Trophoblast cell (in vitro differentiated cells and primary cell): ENCODE measurements around the gene PHPT1.

Source experiments
- DNase-seq, 2 donors: peaks; one replicate each; pipeline ENCODE4 v3.0.0-alpha.2; 2016
- H2AFZ ChIP-seq: 2 replicates; pipeline ENCODE4 v1.6.1; 2013; ENCODE audit warnings: low read length, moderate library complexity, mild to moderate bottlenecking; ENCODE audit not compliant: insufficient read depth, poor library complexity
- H2AK5ac ChIP-seq: 2 replicates; pipeline ENCODE4 v1.6.1; 2013; ENCODE audit warnings: mild to moderate bottlenecking, low read length
- H2BK120ac ChIP-seq: 2 replicates; pipeline ENCODE4 v1.6.1; 2013; ENCODE audit warnings: low read length, mild to moderate bottlenecking, moderate library complexity; ENCODE audit not compliant: insufficient read depth, poor library complexity
- H2BK12ac ChIP-seq: 2 replicates; pipeline ENCODE4 v1.6.1; 2013; ENCODE audit warnings: mild to moderate bottlenecking, low read length, moderate library complexity
- H2BK5ac ChIP-seq: 2 replicates; pipeline ENCODE4 v1.6.1; 2013; ENCODE audit warnings: low read length, low read depth, moderate library complexity, mild to moderate bottlenecking; ENCODE audit not compliant: poor library complexity
- H3K14ac ChIP-seq: 2 replicates; pipeline ENCODE4 v1.6.1; 2013; ENCODE audit warnings: mild to moderate bottlenecking, low read length
- H3K18ac ChIP-seq: 2 replicates; pipeline ENCODE4 v1.6.1; 2013; ENCODE audit warnings: mild to moderate bottlenecking, low read length
- H3K23ac ChIP-seq: 2 replicates; pipeline ENCODE4 v1.6.1; 2013; ENCODE audit warnings: low read length
- H3K27ac ChIP-seq: 2 replicates; pipeline ENCODE4 v1.5.1; 2013; ENCODE audit warnings: low read depth, mild to moderate bottlenecking, inconsistent platforms, low read length, moderate library complexity
- H3K27me3 ChIP-seq: 2 replicates; pipeline ENCODE4 v1.6.1; 2013; ENCODE audit warnings: inconsistent platforms, mild to moderate bottlenecking, low read length, moderate library complexity; ENCODE audit not compliant: insufficient read depth
- H3K36me3 ChIP-seq, 2 experiments: 1 replicate in 1 of 2; 2 replicates in 1 of 2; pipeline ENCODE4 v1.6.1; 2013; ENCODE audit warnings: low read length in 2 of 2, mild to moderate bottlenecking in 2 of 2, moderate library complexity in 1 of 2; ENCODE audit not compliant: insufficient read depth in 2 of 2, control insufficient read depth in 1 of 2
- H3K4ac ChIP-seq: 2 replicates; pipeline ENCODE4 v1.6.1; 2013; ENCODE audit warnings: low read depth, mild to moderate bottlenecking, low read length, moderate library complexity
- H3K4me1 ChIP-seq, 2 experiments: 1 replicate in 1 of 2; 2 replicates in 1 of 2; pipeline ENCODE4 v1.6.1; 2013; ENCODE audit warnings: low read length in 2 of 2, mild to moderate bottlenecking in 2 of 2, moderate library complexity in 1 of 2; ENCODE audit not compliant: insufficient read depth in 2 of 2, control insufficient read depth in 1 of 2
- H3K4me2 ChIP-seq: 2 replicates; pipeline ENCODE4 v1.6.1; 2013; ENCODE audit warnings: inconsistent platforms, mild to moderate bottlenecking, low read length, moderate library complexity
- H3K4me3 ChIP-seq: 2 replicates; pipeline ENCODE4 v1.5.1; 2013; ENCODE audit warnings: mild to moderate bottlenecking, low read depth, low read length, inconsistent platforms
- H3K79me1 ChIP-seq: one replicate; pipeline ENCODE4 v1.6.1; 2013; ENCODE audit warnings: low read length
- H3K79me2 ChIP-seq: 2 replicates; pipeline ENCODE4 v1.6.1; 2013; ENCODE audit warnings: low read length, mild to moderate bottlenecking; ENCODE audit not compliant: control insufficient read depth, insufficient read depth, poor library complexity
- H3K9ac ChIP-seq: 2 replicates; pipeline ENCODE4 v1.6.1; 2013; ENCODE audit warnings: mild to moderate bottlenecking, low read length
- H3K9me3 ChIP-seq: 2 replicates; pipeline ENCODE4 v1.6.1; 2013; ENCODE audit warnings: low read depth, mild to moderate bottlenecking, control low read depth, inconsistent platforms, low read length; ENCODE audit not compliant: insufficient read depth
- H4K12ac ChIP-seq: 2 replicates; pipeline ENCODE4 v1.6.1; 2013; ENCODE audit warnings: low read depth, mild to moderate bottlenecking, low read length, moderate library complexity
- H4K8ac ChIP-seq: 2 replicates; pipeline ENCODE4 v1.6.1; 2013; ENCODE audit warnings: low read depth, mild to moderate bottlenecking, low read length, moderate library complexity
- H4K91ac ChIP-seq: one replicate; pipeline ENCODE4 v1.6.1; 2013; ENCODE audit warnings: low read depth, mild to moderate bottlenecking, low read length, moderate library complexity
- WGBS: extraction: QIAGEN DNeasy Blood & Tissue Kit; methylation state at CpG from one replicate; pipeline ENCODE4 v1.1.7; 2013; ENCODE audit warnings: missing lambda C conversion rate; ENCODE audit not compliant: insufficient read length, insufficient coverage; ENCODE audit errors: extremely low coverage; 5-methylcytosine and 5-hydroxymethylcytosine counted together

Gene PHPT1

DNA sequence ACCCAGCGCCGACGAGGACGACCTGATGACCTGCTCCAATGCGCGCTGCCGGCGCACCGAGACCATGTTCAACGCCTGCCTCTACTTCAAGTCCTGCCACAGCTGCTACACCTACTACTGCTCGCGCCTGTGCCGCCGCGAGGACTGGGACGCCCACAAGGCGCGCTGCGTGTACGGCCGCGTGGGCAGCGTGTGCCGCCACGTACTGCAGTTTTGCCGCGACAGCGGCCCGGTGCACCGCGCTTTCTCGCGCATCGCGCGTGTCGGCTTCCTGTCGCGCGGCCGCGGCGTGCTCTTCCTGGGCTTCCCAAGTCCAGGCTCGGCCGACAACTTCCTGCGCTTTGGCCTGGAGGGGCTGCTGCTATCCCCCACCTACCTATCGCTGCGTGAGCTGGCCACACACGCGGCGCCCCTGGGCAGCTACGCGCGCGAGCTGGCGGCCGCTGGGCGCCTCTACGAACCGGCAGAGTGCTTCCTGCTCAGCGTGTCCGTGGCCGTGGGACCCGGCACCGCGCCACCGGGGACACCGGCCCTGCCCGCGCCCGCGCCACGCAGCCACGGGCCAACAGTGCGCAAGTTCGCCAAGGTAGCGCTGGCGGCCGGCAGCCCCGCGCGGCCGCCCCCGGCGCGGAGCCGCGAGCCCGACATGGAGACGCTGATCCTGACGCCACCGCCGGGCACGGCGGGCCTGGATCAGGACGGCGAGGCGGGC is 2.7 kb upstream of the PHPT1 start:
- Histone ChIP-seq H2BK12ac (no peak overlapping the region), H3K79me2 (peaks cover 9% of the 10 kb centered on the region), H4K8ac (peak overlapping the region; percentile 23), H3K9me3 (peaks cover 25% of the 10 kb centered on the region), H3K14ac (peak overlapping the region; percentile 65), H3K36me3 (peaks cover 14 to 16% of the 10 kb centered on the region in 2 experiments), H4K91ac (peak overlapping the region; percentile 79), H3K4me3 (peak overlapping the region; percentile 60), H2BK120ac (no peak overlapping the region), H3K4me1 (peaks cover 19 to 20% of the 10 kb centered on the region in 2 experiments), H4K12ac (peak overlapping the region; percentile 59), H3K18ac (peak overlapping the region; percentile 16), H3K79me1 (peaks cover 22% of the 10 kb centered on the region), H2AFZ (peak overlapping the region; percentile 75), H3K27me3 (peaks cover 4% of the 10 kb centered on the region), H2BK5ac (peak overlapping the region; percentile 3), H3K9ac (no peak overlapping the region), H3K23ac (no peak overlapping the region), H3K4ac (peak overlapping the region; percentile 1), H3K27ac (no peak overlapping the region), H3K4me2 (peak overlapping the region; percentile 63), H2AK5ac (no peak overlapping the region)
- DNase-seq: peak in 1 of 2 donors; percentile 34
- no CpG with 5 or more reads among the region's 98 CpGs for WGBS

DNA sequence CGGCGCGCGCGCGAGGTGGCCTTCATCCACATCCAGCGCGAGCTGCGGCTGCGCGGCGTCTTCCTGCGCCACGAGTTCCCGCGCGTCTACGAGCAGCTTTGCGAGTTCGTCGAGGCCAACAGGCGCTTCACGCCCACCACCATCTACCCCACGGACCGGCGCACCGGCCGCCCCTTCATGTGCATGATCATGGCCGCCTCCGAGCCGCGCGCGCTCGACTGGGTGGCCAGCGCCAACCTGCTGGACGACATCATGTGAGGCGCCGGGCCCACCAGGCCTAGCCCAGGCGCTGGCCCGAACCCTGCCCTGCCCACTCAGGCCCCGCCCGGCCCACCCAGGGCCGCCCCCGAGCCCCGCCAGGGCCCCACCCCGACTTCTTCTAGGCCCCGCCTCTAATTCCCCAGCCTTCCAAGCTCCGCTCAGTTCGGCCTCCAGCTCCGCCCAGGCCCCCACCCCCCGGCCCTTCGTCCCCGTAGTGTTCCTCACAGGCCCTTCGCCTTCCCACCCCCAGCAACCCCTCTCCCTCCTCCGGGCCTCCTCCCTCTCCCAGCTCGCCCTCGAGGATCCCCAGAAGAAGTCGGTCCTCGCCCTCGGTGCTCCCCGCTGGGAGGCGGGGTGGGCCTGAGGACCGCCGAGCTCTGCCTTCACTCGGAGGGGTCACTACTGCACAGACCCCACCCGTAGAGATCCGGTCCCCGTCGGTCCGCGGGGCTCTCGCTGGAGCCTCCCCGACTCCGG is 2.0 kb upstream of the PHPT1 start:
- Histone ChIP-seq H3K36me3 (peaks cover 15 to 20% of the 10 kb centered on the region in 2 experiments), H2BK12ac (no peak overlapping the region), H3K14ac (peak overlapping the region; percentile 65), H3K4ac (peak overlapping the region; percentile 1), H3K27me3 (peaks cover 4% of the 10 kb centered on the region), H3K27ac (peak overlapping the region; percentile 90), H2BK120ac (peak overlapping the region; percentile 65), H2BK5ac (peak overlapping the region; percentile 8), H3K23ac (no peak overlapping the region), H2AK5ac (peak overlapping the region; percentile 80), H3K9ac (peak overlapping the region; percentile 31), H4K91ac (peak overlapping the region; percentile 84), H3K9me3 (peaks cover 25% of the 10 kb centered on the region), H3K79me1 (peaks cover 22% of the 10 kb centered on the region), H3K4me3 (peak overlapping the region; percentile 76), H3K18ac (peak overlapping the region; percentile 10), H3K4me1 (peaks cover 19 to 20% of the 10 kb centered on the region in 2 experiments), H2AFZ (peak overlapping the region; percentile 75), H3K79me2 (peaks cover 9% of the 10 kb centered on the region), H4K8ac (peak overlapping the region; percentile 23), H3K4me2 (peak overlapping the region; percentile 68), H4K12ac (peak overlapping the region; percentile 59)
- DNase-seq: peak; percentile 50 to 68
- no CpG with 5 or more reads among the region's 75 CpGs for WGBS

DNA sequence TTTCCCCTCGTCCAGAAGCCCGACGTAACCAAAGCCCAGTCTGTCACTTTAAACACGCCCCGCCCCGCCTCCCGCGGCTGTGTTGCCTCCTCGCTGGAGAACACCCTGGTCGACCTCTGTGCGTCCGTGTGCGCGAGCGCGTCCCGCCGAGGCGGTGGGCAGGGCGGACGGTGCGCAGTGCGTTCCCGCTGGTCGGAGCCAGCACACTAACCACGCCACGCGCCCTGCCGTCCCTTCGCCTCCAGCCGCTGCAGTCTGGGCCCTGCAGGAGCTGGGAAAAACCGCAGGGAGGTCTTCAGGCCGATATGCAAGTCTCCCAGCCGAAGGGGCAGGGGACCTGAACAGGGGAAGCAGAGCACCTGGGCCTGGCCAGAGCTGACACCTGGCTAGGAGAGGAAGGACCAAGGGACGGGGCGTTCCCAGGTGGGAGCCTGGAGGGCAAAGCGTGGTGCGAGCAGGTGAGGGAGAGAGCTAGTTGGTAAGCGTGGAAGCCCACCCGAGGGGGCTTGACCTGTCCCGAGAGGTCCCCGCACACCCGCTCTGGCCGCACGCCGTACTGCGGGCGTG is 1.3 kb upstream of the PHPT1 start:
- Histone ChIP-seq H3K9me3 (peaks cover 26% of the 10 kb centered on the region), H3K4ac (peak overlapping the region; percentile 1), H3K4me2 (peak overlapping the region; percentile 68), H3K18ac (peak overlapping the region; percentile 6), H3K36me3 (peaks cover 15 to 20% of the 10 kb centered on the region in 2 experiments), H2AFZ (peak overlapping the region; percentile 67), H3K27ac (peak overlapping the region; percentile 90), H2BK120ac (peak overlapping the region; percentile 65), H4K12ac (peak overlapping the region; percentile 10), H2AK5ac (peak overlapping the region; percentile 77), H4K91ac (peak overlapping the region; percentile 84), H3K27me3 (peaks cover 4% of the 10 kb centered on the region), H2BK12ac (no peak overlapping the region), H3K9ac (peak overlapping the region; percentile 59), H3K23ac (no peak overlapping the region), H4K8ac (peak overlapping the region; percentile 5), H2BK5ac (peak overlapping the region; percentile 8), H3K79me1 (peaks cover 22% of the 10 kb centered on the region), H3K4me3 (peak overlapping the region; percentile 76), H3K4me1 (peaks cover 19 to 20% of the 10 kb centered on the region in 2 experiments), H3K14ac (peak overlapping the region; percentile 6), H3K79me2 (peaks cover 9% of the 10 kb centered on the region)
- WGBS: no CpG with 5 or more reads among the region's 48 CpGs
- peak; percentile 86 to 91 for DNase-seq

DNA sequence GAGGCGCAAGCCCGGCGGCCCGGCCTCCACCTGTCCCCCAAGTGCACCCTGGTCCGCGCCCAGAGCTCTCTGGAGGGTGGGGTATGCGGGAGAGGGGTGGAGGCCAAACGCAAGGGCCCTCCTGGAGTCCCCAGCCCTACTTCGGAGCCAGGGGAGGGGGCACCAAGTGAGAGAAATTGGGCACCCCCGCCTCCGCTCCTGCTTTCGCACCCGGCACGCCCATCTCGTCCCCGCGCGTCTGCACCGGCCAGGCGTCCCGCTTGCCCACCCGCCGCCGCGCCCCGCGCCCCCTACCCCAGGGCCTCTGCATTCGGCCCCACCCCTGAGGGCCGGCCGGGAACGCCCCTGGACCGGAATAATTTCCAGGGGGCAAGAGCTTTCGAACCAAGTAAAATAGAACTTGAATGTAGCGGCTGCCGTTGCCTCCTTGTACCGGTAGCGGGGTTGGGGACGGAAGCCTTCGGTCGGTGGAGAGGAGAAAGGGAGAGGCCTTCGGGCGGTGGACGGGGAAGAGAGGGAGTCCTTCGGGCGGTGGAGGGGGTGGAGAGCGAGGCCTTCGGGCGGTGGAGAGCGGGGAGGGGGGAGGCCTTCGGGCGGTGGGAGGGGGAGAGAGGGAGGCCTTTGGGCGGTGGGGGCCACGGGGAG is 694 bp upstream of the PHPT1 start:
- Histone ChIP-seq H2BK120ac (peak overlapping the region; percentile 57), H4K12ac (peak overlapping the region; percentile 10), H2BK12ac (no peak overlapping the region), H4K91ac (peak overlapping the region; percentile 86), H3K4me3 (peak overlapping the region; percentile 76), H3K14ac (peak overlapping the region; percentile 73), H3K27me3 (peaks cover 4% of the 10 kb centered on the region), H3K27ac (peak overlapping the region; percentile 92), H3K36me3 (peaks cover 15 to 20% of the 10 kb centered on the region in 2 experiments), H3K18ac (peak overlapping the region; percentile 88), H3K4me1 (peaks cover 19 to 20% of the 10 kb centered on the region in 2 experiments), H3K9ac (peak overlapping the region; percentile 84), H2BK5ac (peak overlapping the region; percentile 81), H3K79me2 (peaks cover 9% of the 10 kb centered on the region), H3K4me2 (peak overlapping the region; percentile 80), H3K4ac (peak overlapping the region; percentile 1), H4K8ac (peak overlapping the region; percentile 75), H3K9me3 (peaks cover 28% of the 10 kb centered on the region), H2AFZ (peak overlapping the region; percentile 67), H3K79me1 (peaks cover 22% of the 10 kb centered on the region), H3K23ac (no peak overlapping the region), H2AK5ac (peak overlapping the region; percentile 77)
- WGBS: no CpG with 5 or more reads among the region's 53 CpGs
- peak; percentile 30 to 42 for DNase-seq
